Measurements from ENCODE around the gene CNTN2.

Gene CNTN2

GRCh38 chr1:205074084-205074483, 31.1 kb downstream of the CNTN2 start:
- DNase-seq (ENCODE audit: low read depth) = no peak

GRCh38 chr1:205074513-205074912, 31.5 kb downstream of the CNTN2 start:
- no peak for DNase-seq (ENCODE audit: low read depth)

- no peak for DNase-seq (ENCODE audit: low read depth)
Observed at GRCh38 chr1:205075642-205076155, 32.7 kb downstream of the CNTN2 start.

GRCh38 chr1:205076245-205076761, 33.3 kb downstream of the CNTN2 start:
- DNase-seq (ENCODE audit: low read depth) = no peak

- no peak for DNase-seq (ENCODE audit: low read depth)
Observed at GRCh38 chr1:205077158-205077933, 34.3 kb downstream of the CNTN2 start.

GRCh38 chr1:205077934-205078311, 34.9 kb downstream of the CNTN2 start:
- DNase-seq (ENCODE audit: low read depth) = no peak

- DNase-seq (ENCODE audit: low read depth) = no peak
Observed at GRCh38 chr1:205082431-205082830, 39.4 kb downstream of the CNTN2 start.

- DNase-seq (ENCODE audit: low read depth) = no peak
Observed at GRCh38 chr1:205084360-205084759, 41.3 kb downstream of the CNTN2 start, which contains the start of gene TMEM81. Gene TMEM81, minus strand, starts transcription at chr1:205084460. Its CDS starts 140 bp downstream, at chr1:205084320.

GRCh38 chr1:205088341-205088740, 45.3 kb downstream of the CNTN2 start:
- no peak for DNase-seq (ENCODE audit: low read depth)

GRCh38 chr1:205091043-205091740, 48.2 kb downstream of the CNTN2 start:
- DNase-seq (ENCODE audit: low read depth) = no peak

- DNase-seq (ENCODE audit: low read depth) = no peak
Observed at GRCh38 chr1:205095422-205095821, 52.4 kb downstream of the CNTN2 start.

GRCh38 chr1:205098242-205098641, 55.2 kb downstream of the CNTN2 start:
- DNase-seq (ENCODE audit: low read depth) = no peak

GRCh38 chr1:205102404-205102803, 59.4 kb downstream of the CNTN2 start:
- no peak for DNase-seq (ENCODE audit: low read depth)

- DNase-seq (ENCODE audit: low read depth) = no peak
Observed at GRCh38 chr1:205107327-205107726, 64.3 kb downstream of the CNTN2 start.

GRCh38 chr1:205108464-205108863, 65.5 kb downstream of the CNTN2 start:
- no peak for DNase-seq (ENCODE audit: low read depth)

- DNase-seq (ENCODE audit: low read depth) = no peak
Observed at GRCh38 chr1:205109269-205109668, 66.3 kb downstream of the CNTN2 start.

GRCh38 chr1:205109711-205110110, 66.7 kb downstream of the CNTN2 start:
- no peak for DNase-seq (ENCODE audit: low read depth)

- no peak for DNase-seq (ENCODE audit: low read depth)
Observed at GRCh38 chr1:205111354-205111753, 68.3 kb downstream of the CNTN2 start.

GRCh38 chr1:205118752-205119151, 75.7 kb downstream of the CNTN2 start:
- no peak for DNase-seq (ENCODE audit: low read depth)

GRCh38 chr1:205121660-205122488, 78.9 kb downstream of the CNTN2 start, which contains the start of gene RBBP5:
Gene RBBP5, minus strand, starts transcription at chr1:205121978. Its CDS starts 105 bp downstream, at chr1:205121873.
- peak; percentile 94 for DNase-seq (ENCODE audit: low read depth)

GRCh38 chr1:205122489-205122882, 79.5 kb downstream of the CNTN2 start:
- DNase-seq (ENCODE audit: low read depth) = no peak

- no peak for DNase-seq (ENCODE audit: low read depth)
Observed at GRCh38 chr1:205124726-205125125, 81.7 kb downstream of the CNTN2 start.

Data from HS-27A (cell line).